Medulla oblongata (tissue), 1 donor: ENCODE measurements around the gene TMEM132C.

ENCODE experiments used
- DNase-seq: peaks from one replicate; pipeline ENCODE4 v3.0.0-alpha.2; 2015; ENCODE audit errors: extremely low spot score

TMEM132C gene

GRCh38 chr12:128707488-128707887, 440.5 kb downstream of the TMEM132C start:
- no peak for DNase-seq

- DNase-seq: no peak
Measured at GRCh38 chr12:128708789-128709188, 441.8 kb downstream of the TMEM132C start.

- DNase-seq: no peak
Measured at GRCh38 chr12:128709660-128710059, 442.7 kb downstream of the TMEM132C start.

GRCh38 chr12:128711486-128711885, 444.5 kb downstream of the TMEM132C start:
- no peak for DNase-seq

- DNase-seq: no peak
Measured at GRCh38 chr12:128712622-128713021, 445.7 kb downstream of the TMEM132C start.

GRCh38 chr12:128715485-128715884, 448.5 kb downstream of the TMEM132C start:
- no peak for DNase-seq

GRCh38 chr12:128724468-128725046, 457.6 kb downstream of the TMEM132C start:
- no peak for DNase-seq

- DNase-seq: no peak
Measured at GRCh38 chr12:128726886-128727285, 459.9 kb downstream of the TMEM132C start.

GRCh38 chr12:128727461-128727860, 460.5 kb downstream of the TMEM132C start:
- no peak for DNase-seq

GRCh38 chr12:128727999-128728398, 461.0 kb downstream of the TMEM132C start:
- no peak for DNase-seq

GRCh38 chr12:128729628-128730121, 462.7 kb downstream of the TMEM132C start:
- DNase-seq: no peak

GRCh38 chr12:128734371-128734770, 467.4 kb downstream of the TMEM132C start:
- DNase-seq: no peak

- no peak for DNase-seq
Measured at GRCh38 chr12:128737292-128737966, 470.5 kb downstream of the TMEM132C start.

- DNase-seq: no peak
Measured at GRCh38 chr12:128743916-128744315, 476.9 kb downstream of the TMEM132C start.

- DNase-seq: no peak
Measured at GRCh38 chr12:128745772-128746689, 479.1 kb downstream of the TMEM132C start.

GRCh38 chr12:128747441-128747840, 480.5 kb downstream of the TMEM132C start:
- no peak for DNase-seq

GRCh38 chr12:128752386-128752785, 485.4 kb downstream of the TMEM132C start:
- no peak for DNase-seq

GRCh38 chr12:128753438-128753837, 486.5 kb downstream of the TMEM132C start:
- DNase-seq: no peak

GRCh38 chr12:128754275-128754674, 487.3 kb downstream of the TMEM132C start:
- no peak for DNase-seq

- DNase-seq: no peak
Measured at GRCh38 chr12:128755566-128755965, 488.6 kb downstream of the TMEM132C start.
